GM18907 (cell line): ENCODE results near the gene GLI1.
"Not testable (repeated sequence)": the region's sequence is repeated elsewhere in the genome, so short reads cannot be mapped to it uniquely, and the experiment has no call there.

ENCODE experiments used
- ATAC-seq: cut with Tn5 transposase; IDR thresholded peaks from one replicate; pipeline ENCODE4 v1.9.1; 2021; ENCODE audit warnings: mild to moderate bottlenecking, moderate library complexity; ENCODE audit not compliant: unreplicated experiment

The GLI1 gene

GRCh38 chr12:57496822-57497221 is 37.2 kb downstream of the GLI1 start:
- no peak for ATAC-seq

DNA sequence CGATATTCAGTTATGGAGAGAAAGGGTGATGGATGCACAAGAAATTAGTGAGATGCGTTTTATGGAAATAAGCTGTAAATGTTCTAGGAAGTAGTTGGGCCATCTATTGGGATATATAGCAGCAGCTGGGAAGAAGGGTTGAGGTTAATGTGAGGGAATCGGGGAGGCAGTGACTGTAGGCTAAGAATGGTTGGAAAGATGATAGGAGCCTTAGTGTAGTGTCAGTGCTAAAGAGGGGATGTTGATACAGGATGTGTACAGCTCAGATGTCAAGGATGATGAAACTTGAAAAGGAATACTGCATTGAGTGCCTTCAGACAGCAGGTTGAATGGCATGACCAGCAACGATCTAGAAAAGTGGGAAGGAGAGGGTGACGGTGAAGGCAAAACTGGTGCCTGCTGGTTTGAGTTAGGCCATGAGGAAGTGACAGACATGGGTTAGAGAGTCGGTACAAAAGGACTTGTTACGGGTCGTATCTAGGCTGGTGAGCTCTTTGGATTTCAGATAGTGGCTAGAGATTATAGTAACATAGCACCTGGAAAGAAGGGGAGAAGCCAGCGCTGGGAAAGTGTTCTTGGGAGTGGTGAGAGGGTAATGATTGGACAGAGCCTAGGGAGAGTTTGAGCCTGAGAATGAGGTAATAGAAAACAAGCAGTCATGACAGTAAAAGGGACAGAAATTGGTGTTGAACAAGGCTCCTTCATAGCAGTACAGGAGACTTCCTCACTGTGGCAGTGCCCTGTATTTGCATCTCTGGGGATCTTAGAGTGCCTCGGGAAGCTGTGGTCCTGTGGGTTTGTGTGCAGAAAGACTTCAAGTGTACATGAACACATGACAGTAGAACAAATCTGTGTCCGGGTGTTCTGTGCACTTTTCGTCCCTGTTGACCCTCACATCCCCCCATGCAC is 37.9 kb downstream of the GLI1 start:
- no peak for ATAC-seq

- ATAC-seq = no peak
Measured at GRCh38 chr12:57498132-57498502, 38.5 kb downstream of the GLI1 start.

GRCh38 chr12:57498571-57498970 is 39.0 kb downstream of the GLI1 start:
- ATAC-seq = no peak

GRCh38 chr12:57500213-57500612 is 40.6 kb downstream of the GLI1 start:
- no peak for ATAC-seq

- ATAC-seq = not testable (repeated sequence)
Measured at GRCh38 chr12:57502311-57502969, 42.9 kb downstream of the GLI1 start.

DNA sequence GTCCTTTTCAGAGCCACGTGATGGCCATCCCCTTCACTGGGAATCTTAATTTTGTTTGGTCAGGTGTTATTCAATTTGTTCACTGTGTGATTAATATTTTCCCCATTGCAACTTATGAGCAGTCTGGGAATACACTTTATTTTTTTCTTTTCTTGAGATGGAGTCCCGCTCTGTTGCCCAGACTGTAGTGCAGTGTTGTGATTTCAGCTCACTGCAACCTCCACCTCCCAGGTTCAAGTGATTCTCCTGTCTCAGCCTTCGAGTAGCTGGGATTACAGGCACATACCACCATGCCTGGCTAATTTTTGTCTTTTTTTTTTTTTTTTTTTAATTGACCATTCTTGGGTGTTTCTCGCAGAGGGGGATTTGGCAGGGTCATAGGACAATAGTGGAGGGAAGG is 47.0 kb downstream of the GLI1 start:
- ATAC-seq = not testable (repeated sequence)

- not testable (repeated sequence) for ATAC-seq
Measured at GRCh38 chr12:57507796-57508195, 48.2 kb downstream of the GLI1 start.

- no peak for ATAC-seq
Measured at GRCh38 chr12:57511161-57511560, 51.6 kb downstream of the GLI1 start.

- ATAC-seq = no peak
Measured at GRCh38 chr12:57511588-57512325, 52.2 kb downstream of the GLI1 start.

DNA sequence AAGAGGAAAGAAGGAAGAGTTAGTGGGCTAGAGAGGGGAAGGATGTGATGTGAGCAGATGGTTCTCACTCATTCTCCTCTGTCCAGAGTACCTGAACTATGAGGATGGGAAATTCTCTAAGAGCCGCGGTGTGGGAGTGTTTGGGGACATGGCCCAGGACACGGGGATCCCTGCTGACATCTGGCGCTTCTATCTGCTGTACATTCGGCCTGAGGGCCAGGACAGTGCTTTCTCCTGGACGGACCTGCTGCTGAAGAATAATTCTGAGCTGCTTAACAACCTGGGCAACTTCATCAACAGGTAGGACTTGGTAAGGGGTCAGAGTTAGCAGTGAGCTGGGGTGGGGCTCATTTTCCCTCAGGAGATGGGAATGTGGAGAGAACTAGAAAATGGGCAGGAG is 53.1 kb downstream of the GLI1 start:
- no peak for ATAC-seq

DNA sequence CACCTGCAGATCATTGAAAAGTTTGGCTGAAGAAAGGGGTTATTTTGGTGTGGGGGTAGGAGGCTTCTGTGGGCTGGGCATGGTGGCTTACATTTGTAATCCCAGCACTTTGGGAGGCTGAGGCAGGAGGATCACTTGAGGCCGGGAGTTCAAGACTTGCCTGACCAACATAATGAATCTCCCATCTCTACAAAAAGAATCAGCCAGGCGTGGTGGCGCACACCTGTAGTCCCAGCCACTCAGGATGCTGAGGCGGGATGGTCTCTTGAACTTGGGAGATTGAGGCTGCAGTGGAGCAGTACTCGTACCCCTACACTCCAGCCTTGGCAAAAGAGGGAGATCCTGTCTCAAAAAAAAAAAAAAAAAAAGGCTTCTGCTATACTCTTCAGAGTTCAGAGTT is 53.7 kb downstream of the GLI1 start:
- no peak for ATAC-seq

DNA sequence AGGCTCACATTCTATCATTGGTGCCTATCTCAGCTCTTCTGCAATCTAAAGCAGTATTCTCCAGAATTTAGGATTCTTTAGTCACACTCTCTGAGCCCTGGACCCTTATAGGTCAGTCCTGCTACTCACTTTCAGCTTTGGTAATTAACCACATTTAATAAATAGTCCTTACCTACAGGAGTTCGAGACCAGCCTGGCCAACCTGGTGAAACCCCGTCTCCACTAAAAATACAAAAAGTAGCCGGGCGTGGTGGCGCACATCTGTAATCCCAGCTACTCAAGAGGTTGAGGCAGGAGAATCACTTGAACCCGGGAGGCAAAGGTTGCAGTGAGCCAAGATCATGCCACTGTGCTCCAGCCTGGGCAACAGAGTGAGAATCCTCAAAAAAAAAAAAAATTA is 54.1 kb downstream of the GLI1 start:
- not testable (repeated sequence) for ATAC-seq

- not testable (repeated sequence) for ATAC-seq
Measured at GRCh38 chr12:57514246-57514645, 54.7 kb downstream of the GLI1 start.

- no peak for ATAC-seq
Measured at GRCh38 chr12:57514720-57515407, 55.3 kb downstream of the GLI1 start.

DNA sequence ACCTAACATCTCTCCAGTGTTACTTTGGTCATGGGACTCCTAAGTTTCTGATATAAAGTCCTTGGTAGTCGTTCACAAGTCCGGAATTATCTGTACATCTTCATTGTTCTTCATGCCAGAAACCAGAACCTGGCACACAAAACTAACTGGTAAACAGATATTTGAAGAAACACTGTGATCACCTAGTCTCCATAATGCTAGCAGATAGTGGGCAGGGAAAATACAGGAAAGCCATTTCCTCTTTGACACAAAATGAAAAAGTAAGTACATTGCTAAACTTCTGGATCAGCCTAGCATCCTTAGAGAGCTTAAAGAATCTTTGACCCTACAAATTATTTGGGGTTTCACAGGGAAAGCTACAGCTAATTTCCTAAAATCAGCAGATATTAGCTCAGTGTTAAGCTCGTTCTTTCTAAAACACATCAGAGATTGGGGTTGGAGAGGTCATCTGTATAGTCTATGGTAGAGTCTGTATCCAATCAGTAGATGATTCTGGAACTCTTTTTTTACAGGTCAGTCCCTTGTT is 55.9 kb downstream of the GLI1 start:
- no peak for ATAC-seq

- no peak for ATAC-seq
Measured at GRCh38 chr12:57515934-57516541, 56.5 kb downstream of the GLI1 start.

DNA sequence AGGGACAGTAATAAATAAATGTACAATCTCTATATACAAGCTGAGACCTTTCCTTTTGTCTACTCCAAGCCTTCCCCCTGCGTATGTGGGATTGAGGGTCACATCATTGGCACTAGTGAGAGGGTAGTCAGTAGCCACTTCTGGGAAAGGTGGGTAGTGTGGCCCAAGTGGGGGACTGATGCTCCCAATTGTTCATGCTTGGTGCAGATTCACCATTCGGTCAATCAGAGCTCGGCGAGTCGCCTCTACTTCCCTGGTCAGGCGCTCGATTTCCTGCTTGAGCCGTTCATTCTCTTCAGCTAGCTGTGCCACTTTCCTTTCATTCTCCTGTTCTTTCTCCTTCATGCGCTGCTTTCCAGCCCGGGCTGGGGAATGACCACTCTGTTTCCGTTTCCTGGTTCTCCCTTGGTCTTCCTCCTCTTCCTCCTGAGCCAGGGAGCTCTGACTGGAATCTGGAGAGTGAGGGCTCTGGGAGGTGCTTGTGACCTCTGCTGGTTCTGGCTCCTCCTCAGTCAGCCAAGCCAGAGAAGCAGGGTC is 57.1 kb downstream of the GLI1 start:
- no peak for ATAC-seq

DNA sequence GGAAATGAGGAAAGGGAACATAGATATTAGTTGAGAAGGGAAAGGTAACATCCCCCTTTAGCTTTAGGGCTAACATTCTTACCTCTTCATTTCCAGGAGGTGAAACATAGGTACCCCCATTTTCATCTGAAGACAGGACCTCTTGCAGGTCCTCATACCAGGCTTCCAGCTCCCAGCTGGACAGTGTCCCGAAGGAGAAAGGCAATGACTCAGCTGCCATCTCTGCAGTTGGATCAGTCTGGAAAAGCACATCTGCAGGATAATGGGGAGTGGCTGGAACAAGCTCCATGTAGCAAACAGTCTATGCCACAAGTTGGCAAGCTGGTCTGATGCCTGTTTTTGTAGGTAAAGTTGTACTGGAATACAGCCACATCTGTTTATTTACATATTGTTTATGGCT is 57.6 kb downstream of the GLI1 start:
- ATAC-seq = no peak

- ATAC-seq = not testable (repeated sequence)
Measured at GRCh38 chr12:57517718-57518117, 58.1 kb downstream of the GLI1 start.
